HG03159 (cell line): ENCODE data around the gene NCOA5.

Source experiments
- ATAC-seq: cut with Tn5 transposase; IDR thresholded peaks from one replicate; pipeline ENCODE4 v1.9.1; 2021; ENCODE audit warnings: mild to moderate bottlenecking, moderate library complexity; ENCODE audit not compliant: unreplicated experiment

The NCOA5 gene

GRCh38 chr20:46044896-46045295 lies 44.9 kb downstream of the NCOA5 start:
- ATAC-seq: no peak

DNA sequence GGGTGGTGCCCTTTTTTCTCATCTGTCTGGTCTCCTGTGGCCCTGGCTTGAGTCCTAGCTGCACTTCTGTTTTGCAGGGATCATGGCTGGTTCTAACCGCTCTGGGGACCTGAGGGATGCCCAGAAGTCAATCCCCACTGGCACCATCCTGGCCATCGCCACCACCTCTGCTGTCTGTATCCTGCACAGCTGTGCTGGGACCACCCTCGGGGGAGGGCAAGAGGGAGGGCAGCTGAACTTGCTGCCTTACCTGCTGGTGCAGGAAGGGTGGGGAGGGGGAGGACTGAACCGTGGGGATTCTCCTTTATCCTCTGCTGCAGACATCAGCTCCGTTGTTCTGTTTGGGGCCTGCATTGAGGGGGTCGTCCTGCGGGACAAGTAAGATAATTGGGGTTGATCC lies 46.2 kb downstream of the NCOA5 start:
- ATAC-seq: no peak

DNA sequence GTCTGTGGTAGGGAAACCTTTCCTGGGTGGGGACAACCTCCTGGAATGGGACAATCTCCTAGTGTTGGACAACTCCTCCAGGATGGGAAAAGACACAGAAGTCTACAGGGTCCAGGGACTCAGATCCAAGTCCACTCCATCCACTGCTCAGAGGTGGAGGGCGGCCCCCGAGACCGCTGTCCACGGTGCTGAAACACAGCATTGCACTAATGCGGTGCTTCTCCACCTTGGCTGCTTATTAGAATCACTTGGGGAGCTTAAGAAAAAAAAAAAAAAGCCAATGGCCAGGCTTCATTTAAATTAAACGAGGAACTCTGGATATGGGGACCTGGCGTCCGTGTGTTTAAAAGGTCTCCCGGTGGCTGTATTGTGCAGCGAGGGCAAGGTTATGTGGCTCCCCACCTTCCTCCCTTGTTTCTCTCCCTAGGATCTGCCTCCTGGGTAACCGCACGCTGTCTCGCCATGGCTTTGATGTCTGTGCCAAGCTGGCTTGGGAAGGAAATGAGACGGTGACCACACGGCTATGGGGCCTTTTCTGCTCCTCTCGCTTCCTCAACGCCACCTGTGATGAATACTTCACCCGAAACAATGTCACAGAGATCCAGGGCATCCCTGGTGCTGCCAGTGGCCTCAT lies 48.7 kb downstream of the NCOA5 start:
- no peak for ATAC-seq

DNA sequence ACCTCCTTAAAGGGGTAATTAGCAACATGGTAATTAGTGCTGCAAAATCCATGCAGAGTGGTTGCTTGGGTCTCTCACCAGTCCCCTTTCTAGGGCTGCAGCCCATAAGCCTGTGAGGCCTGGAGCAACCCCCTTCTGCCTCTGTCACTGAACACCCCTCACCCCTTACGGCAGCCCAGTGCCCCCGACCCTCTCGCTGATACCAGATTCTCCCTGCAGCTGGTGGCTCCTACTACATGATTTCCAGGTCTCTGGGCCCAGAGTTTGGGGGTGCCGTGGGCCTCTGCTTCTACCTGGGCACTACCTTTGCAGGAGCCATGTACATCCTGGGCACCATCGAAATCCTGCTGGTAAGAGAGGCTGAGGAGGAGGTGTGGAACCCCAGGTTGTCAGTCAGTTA lies 52.7 kb downstream of the NCOA5 start:
- no peak for ATAC-seq

DNA sequence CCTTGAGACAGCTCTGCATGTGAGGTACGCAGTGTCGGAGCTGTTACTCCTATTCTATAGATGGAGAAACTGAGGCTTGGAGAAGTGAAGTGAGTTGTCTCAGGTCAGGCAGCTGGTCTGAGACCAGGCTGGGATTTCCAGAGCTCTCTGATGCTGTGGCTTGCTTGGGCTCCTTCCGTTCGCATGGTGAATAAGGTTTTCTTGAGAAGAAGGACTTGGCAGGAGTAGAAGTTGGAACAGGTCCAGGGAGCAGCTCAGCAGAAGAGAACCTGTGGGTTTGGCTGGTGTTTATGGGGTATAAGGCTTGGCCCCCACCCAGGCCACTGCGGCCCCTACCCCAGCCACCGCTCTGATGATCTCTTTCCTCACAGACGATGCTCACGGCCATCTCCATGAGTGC lies 53.4 kb downstream of the NCOA5 start:
- ATAC-seq: no peak

GRCh38 chr20:46035713-46036112 lies 54.0 kb downstream of the NCOA5 start:
- ATAC-seq: no peak

GRCh38 chr20:46035253-46035652 lies 54.5 kb downstream of the NCOA5 start:
- ATAC-seq: no peak

GRCh38 chr20:46034039-46034438 lies 55.7 kb downstream of the NCOA5 start:
- ATAC-seq: no peak

GRCh38 chr20:46031701-46032254 lies 58.0 kb downstream of the NCOA5 start:
- ATAC-seq: no peak

GRCh38 chr20:46031014-46031569 lies 58.7 kb downstream of the NCOA5 start:
- ATAC-seq: no peak

- no peak for ATAC-seq
Measured at GRCh38 chr20:46030284-46031013, 59.3 kb downstream of the NCOA5 start.

DNA sequence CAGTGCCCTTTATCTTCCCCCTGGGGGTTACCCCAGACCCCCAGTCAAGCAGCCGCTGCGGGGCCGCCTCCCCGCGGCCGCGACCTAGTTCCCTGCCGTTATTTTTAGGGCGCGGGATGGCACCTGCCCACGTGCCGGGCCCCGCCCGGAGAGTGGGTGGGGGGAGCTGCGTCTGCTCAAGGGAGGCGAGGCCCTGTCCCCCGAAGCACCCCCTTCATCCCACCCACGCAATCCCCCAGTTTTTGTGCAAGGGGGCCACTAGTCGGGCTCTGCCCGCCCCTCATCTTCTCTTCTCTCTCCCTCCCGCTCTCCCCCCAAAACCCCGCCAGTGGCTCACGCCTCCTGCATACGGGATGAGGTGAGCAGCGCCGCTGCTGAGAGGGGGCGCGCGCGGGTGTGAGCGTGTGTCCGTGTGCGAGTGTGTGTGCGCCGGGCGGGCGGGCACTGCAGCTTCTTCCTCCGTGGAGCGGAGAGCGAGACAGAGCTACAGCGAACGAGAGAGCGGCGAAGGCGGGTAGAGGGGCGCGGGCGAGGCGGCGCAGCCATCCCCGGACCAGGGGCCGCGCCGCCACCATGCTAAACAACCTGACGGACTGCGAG lies 60.9 kb downstream of the NCOA5 start, which contains the start of gene SLC12A5:
Gene SLC12A5, plus strand, starts transcription at position 444 of the 600 bp plus-strand sequence. Its CDS starts 130 bp downstream, at position 574.
- no peak for ATAC-seq

DNA sequence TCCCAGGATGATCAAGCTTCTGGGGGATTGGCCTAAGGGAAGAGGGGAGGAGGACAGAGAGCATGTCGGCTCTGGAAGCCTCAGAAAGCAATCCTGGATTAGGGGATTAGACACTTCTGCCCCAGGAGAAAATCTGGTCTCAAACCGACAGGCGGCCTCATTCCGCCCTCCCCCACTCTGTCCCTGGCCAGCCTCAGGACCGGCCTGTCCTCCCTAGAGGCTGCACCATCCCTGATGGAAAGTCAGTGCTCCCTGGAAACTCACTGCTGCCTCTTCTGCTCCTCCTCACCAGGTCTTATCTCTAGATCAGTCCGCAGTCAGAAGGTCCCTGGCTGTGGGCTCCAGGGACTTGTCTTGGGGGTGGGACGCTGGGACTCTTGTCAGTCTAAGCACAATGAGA lies 61.7 kb downstream of the NCOA5 start:
- no peak for ATAC-seq

DNA sequence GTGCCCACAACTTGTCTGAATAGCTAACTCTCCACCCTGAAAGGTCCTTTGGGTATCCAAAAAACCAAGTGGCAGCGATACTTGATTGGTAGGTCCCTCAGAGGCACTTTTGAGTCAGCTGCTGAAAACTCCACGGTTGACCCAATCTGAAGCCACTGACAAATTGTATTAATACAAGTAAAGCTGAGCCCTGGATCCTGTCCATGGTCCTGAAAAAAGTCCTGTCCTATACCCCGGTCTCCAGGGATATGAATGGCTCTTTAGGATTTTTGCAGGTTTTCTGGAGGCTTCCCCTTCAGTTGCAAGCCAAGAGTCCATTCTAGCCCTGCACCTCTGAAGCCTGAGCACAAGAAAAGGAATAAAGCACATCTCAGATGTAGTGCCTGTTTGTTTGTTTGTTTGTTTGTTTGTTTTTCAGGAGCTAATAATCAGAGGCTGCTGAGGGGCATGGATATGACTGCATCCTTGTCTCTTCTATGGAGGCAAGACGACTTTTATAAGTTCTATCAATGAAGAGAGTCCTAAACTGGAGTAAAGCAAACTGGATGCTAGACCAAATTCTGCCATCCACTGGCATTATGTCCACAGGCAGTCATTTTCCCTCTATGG lies 62.4 kb downstream of the NCOA5 start:
- no peak for ATAC-seq

GRCh38 chr20:46025376-46025783 lies 64.4 kb downstream of the NCOA5 start:
- ATAC-seq: no peak

DNA sequence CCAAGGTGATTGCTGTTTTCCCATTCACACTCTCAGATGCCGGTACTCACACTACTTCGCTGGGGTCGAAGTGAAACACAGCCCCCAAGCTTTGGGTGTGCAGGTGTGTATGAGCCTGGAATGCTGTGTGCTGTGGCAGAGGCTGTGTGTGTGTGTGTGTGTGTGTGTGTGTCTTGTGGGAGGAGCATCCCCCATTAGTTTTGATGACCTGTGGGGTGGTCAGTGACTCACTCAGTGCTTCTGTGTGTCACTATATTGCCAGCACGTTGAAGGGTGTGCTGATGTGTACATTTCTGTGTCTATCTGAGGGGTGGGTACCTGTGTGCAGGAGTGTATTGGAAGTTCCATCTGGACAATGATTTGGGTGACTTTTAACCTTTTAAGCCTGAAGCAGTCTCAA lies 65.8 kb downstream of the NCOA5 start:
- ATAC-seq: no peak

DNA sequence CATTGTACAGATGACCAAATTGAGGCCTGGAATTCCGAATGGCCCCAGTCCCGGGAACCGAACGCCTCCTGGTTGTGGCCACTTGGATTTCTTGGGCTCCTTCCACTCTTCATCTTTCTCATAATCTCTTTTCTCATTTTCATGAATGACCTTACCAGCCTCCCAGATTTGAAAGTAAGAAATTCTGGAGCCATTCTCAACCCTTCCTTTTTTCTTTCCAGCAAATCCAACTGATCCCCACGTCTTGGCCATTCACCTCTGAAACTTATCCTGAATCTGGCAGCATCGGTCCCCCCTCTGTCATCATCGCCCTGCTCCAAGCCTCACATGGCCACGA lies 66.6 kb downstream of the NCOA5 start:
- no peak for ATAC-seq

GRCh38 chr20:46022411-46023147 lies 67.2 kb downstream of the NCOA5 start:
- no peak for ATAC-seq

GRCh38 chr20:46021361-46022359 lies 68.1 kb downstream of the NCOA5 start:
- no peak for ATAC-seq
